Activated CD4-positive, alpha-beta T cell treated with anti-CD3 and anti-CD28 coated beads, Interleukin-2, amount 50 U/mL, for 1 hour (primary cell): ENCODE measurements around the gene UBAC2.

Experiments
- DNase-seq: peaks from one replicate; pipeline ENCODE4 v3.0.0-alpha.2; 2020

Gene UBAC2

GRCh38 chr13:99344610-99345208 lies 144.1 kb downstream of the UBAC2 start:
- no peak for DNase-seq

- DNase-seq = no peak
These were observed 144.7 kb downstream of the UBAC2 start for GRCh38 chr13:99345345-99345744.

GRCh38 chr13:99346335-99347042 lies 145.8 kb downstream of the UBAC2 start:
- DNase-seq = no peak

- DNase-seq = no peak
These were observed 146.8 kb downstream of the UBAC2 start for GRCh38 chr13:99347335-99347878.

- DNase-seq = no peak
These were observed 147.3 kb downstream of the UBAC2 start for GRCh38 chr13:99347911-99348451.

GRCh38 chr13:99350191-99350590 lies 149.5 kb downstream of the UBAC2 start:
- DNase-seq = no peak

- peak; percentile 39 for DNase-seq
These were observed 151.1 kb downstream of the UBAC2 start for GRCh38 chr13:99351772-99352171.

GRCh38 chr13:99352351-99353245 lies 151.9 kb downstream of the UBAC2 start:
- DNase-seq = no peak

- no peak for DNase-seq
These were observed 152.6 kb downstream of the UBAC2 start for GRCh38 chr13:99353246-99353600.

GRCh38 chr13:99353836-99354235 lies 153.2 kb downstream of the UBAC2 start:
- no peak for DNase-seq

- DNase-seq = no peak
These were observed 153.8 kb downstream of the UBAC2 start for GRCh38 chr13:99354371-99354951.

- no peak for DNase-seq
These were observed 154.8 kb downstream of the UBAC2 start for GRCh38 chr13:99355267-99356011.

GRCh38 chr13:99356012-99356261 lies 155.3 kb downstream of the UBAC2 start:
- no peak for DNase-seq

- DNase-seq = peak; percentile 55
These were observed 155.8 kb downstream of the UBAC2 start for GRCh38 chr13:99356262-99357091.

- DNase-seq = no peak
These were observed 156.5 kb downstream of the UBAC2 start for GRCh38 chr13:99357131-99357596.

- no peak for DNase-seq
These were observed 157.3 kb downstream of the UBAC2 start for GRCh38 chr13:99357941-99358340.

GRCh38 chr13:99359528-99359927 lies 158.9 kb downstream of the UBAC2 start:
- no peak for DNase-seq

- DNase-seq = no peak
These were observed 160.0 kb downstream of the UBAC2 start for GRCh38 chr13:99360696-99361095.

GRCh38 chr13:99361197-99361596 lies 160.5 kb downstream of the UBAC2 start:
- no peak for DNase-seq

- no peak for DNase-seq
These were observed 161.7 kb downstream of the UBAC2 start for GRCh38 chr13:99362362-99362761.

- DNase-seq = no peak
These were observed 162.7 kb downstream of the UBAC2 start for GRCh38 chr13:99363391-99363790.
